Measurements from ENCODE around the gene TCF12.

Gene TCF12

GRCh38 chr15:56871867-56872266 is 46.6 kb upstream of the TCF12 start:
- Histone ChIP-seq H2AFZ (ENCODE audit: low read length) (no peak overlapping the region), H3K4me2 (ENCODE audit: low read depth, low read length, poor library complexity, severe bottlenecking) (no peak overlapping the region)
- TF ChIP-seq EZH2phosphoT487 (IDR thresholded peaks at IDR 0.05; ENCODE audit: borderline replicate concordance) (no peak), CTCF (conservative IDR thresholded peaks at IDR 0.05; ENCODE audit: low read length) (no peak)

GRCh38 chr15:56877255-56877970 is 41.0 kb upstream of the TCF12 start:
- TF ChIP-seq EZH2phosphoT487 (IDR thresholded peaks at IDR 0.05; ENCODE audit: borderline replicate concordance) = no peak
- no peak for TF ChIP-seq CTCF (conservative IDR thresholded peaks at IDR 0.05; ENCODE audit: low read length)
- Histone ChIP-seq H3F3A (ENCODE audit: low read depth) (no peaks in the 10 kb centered on the region), H3K79me2 (ENCODE audit: insufficient read depth, low read length) (no peaks in the 10 kb centered on the region), H3K4me1 (ENCODE audit: insufficient read depth, low read length, poor library complexity, severe bottlenecking) (no peaks in the 10 kb centered on the region), H3K9ac (ENCODE audit: low read depth, low read length, poor library complexity, severe bottlenecking) (no peak overlapping the region), H3K4me3 (ENCODE audit: low read length, poor library complexity, severe bottlenecking) (no peak overlapping the region), H2AFZ (ENCODE audit: low read length) (no peak overlapping the region), H3K9me2 (replicated peaks; ENCODE audit: low read depth, low read length) (no peaks in the 10 kb centered on the region), H3K36me3 (ENCODE audit: insufficient read depth, low read length) (no peaks in the 10 kb centered on the region), H3K9me3 (ENCODE audit: insufficient read depth, low read depth, low read length) (no peaks in the 10 kb centered on the region), H3K4me2 (ENCODE audit: low read depth, low read length, poor library complexity, severe bottlenecking) (no peak overlapping the region), H4K20me1 (ENCODE audit: insufficient read depth, low read length, poor library complexity, severe bottlenecking) (no peaks in the 10 kb centered on the region), H3K27me3 (ENCODE audit: insufficient read depth, low read length, poor library complexity, severe bottlenecking) (no peaks in the 10 kb centered on the region)

More at GRCh38 chr15:56871867-56872266, 46.6 kb upstream of the TCF12 start:
- Histone ChIP-seq H3K9me3 (ENCODE audit: insufficient read depth, low read depth, low read length) (no peaks in the 10 kb centered on the region), H3K36me3 (ENCODE audit: insufficient read depth, low read length) (no peaks in the 10 kb centered on the region), H3K4me3 (ENCODE audit: low read length, poor library complexity, severe bottlenecking) (no peak overlapping the region), H3K4me1 (ENCODE audit: insufficient read depth, low read length, poor library complexity, severe bottlenecking) (no peaks in the 10 kb centered on the region), H3K9ac (ENCODE audit: low read depth, low read length, poor library complexity, severe bottlenecking) (no peak overlapping the region), H3K9me2 (replicated peaks; ENCODE audit: low read depth, low read length) (no peaks in the 10 kb centered on the region), H3K79me2 (ENCODE audit: insufficient read depth, low read length) (no peaks in the 10 kb centered on the region), H3F3A (ENCODE audit: low read depth) (no peaks in the 10 kb centered on the region), H4K20me1 (ENCODE audit: insufficient read depth, low read length, poor library complexity, severe bottlenecking) (no peaks in the 10 kb centered on the region), H3K27me3 (ENCODE audit: insufficient read depth, low read length, poor library complexity, severe bottlenecking) (no peaks in the 10 kb centered on the region)

- no peak for TF ChIP-seq CTCF (conservative IDR thresholded peaks at IDR 0.05; ENCODE audit: low read length)
- TF ChIP-seq EZH2phosphoT487 (IDR thresholded peaks at IDR 0.05; ENCODE audit: borderline replicate concordance) = no peak
- Histone ChIP-seq H3K79me2 (ENCODE audit: insufficient read depth, low read length) (no peaks in the 10 kb centered on the region), H3K27me3 (ENCODE audit: insufficient read depth, low read length, poor library complexity, severe bottlenecking) (no peaks in the 10 kb centered on the region), H3K9me2 (replicated peaks; ENCODE audit: low read depth, low read length) (no peaks in the 10 kb centered on the region), H3K36me3 (ENCODE audit: insufficient read depth, low read length) (no peaks in the 10 kb centered on the region), H2AFZ (ENCODE audit: low read length) (no peak overlapping the region), H3K4me1 (ENCODE audit: insufficient read depth, low read length, poor library complexity, severe bottlenecking) (no peaks in the 10 kb centered on the region), H3K4me3 (ENCODE audit: low read length, poor library complexity, severe bottlenecking) (no peak overlapping the region), H3F3A (ENCODE audit: low read depth) (no peaks in the 10 kb centered on the region), H3K9me3 (ENCODE audit: insufficient read depth, low read depth, low read length) (no peaks in the 10 kb centered on the region), H4K20me1 (ENCODE audit: insufficient read depth, low read length, poor library complexity, severe bottlenecking) (no peaks in the 10 kb centered on the region), H3K9ac (ENCODE audit: low read depth, low read length, poor library complexity, severe bottlenecking) (no peak overlapping the region), H3K4me2 (ENCODE audit: low read depth, low read length, poor library complexity, severe bottlenecking) (no peak overlapping the region)
Measured at GRCh38 chr15:56879502-56879901, 38.9 kb upstream of the TCF12 start.
